Jurkat, Clone E6-1 (cell line): ENCODE measurements around the gene RBM20.
A peak's percentile ranks its signal among the peaks of the same experiment; 100 is the strongest.

Experiments used
- DNase-seq: peaks from one replicate; pipeline ENCODE4 v3.0.0-alpha.2; 2011; ENCODE audit warnings: low read depth, low spot score
- H3K4me3 ChIP-seq: 2 replicates; pipeline ENCODE4 v1.5.1; 2011; ENCODE audit warnings: mild to moderate bottlenecking, low read length, control low read depth, moderate library complexity

RBM20 gene

GRCh38 chr10:110791541-110792073 lies 147.5 kb downstream of the RBM20 start:
- H3K4me3 ChIP-seq = no peak overlapping the region
- no peak for DNase-seq

- DNase-seq = no peak
Observed at GRCh38 chr10:110792476-110793125, 148.5 kb downstream of the RBM20 start.

GRCh38 chr10:110793128-110793812 lies 149.1 kb downstream of the RBM20 start:
- no peak overlapping the region for H3K4me3 ChIP-seq
- no peak for DNase-seq

More at GRCh38 chr10:110792476-110793125, 148.5 kb downstream of the RBM20 start:
- no peak overlapping the region for H3K4me3 ChIP-seq

GRCh38 chr10:110793886-110794285 lies 149.8 kb downstream of the RBM20 start:
- H3K4me3 ChIP-seq = no peak overlapping the region

GRCh38 chr10:110794808-110795207 lies 150.7 kb downstream of the RBM20 start:
- H3K4me3 ChIP-seq = no peak overlapping the region
- no peak for DNase-seq

More at GRCh38 chr10:110793886-110794285, 149.8 kb downstream of the RBM20 start:
- DNase-seq = no peak

GRCh38 chr10:110797416-110797815 lies 153.3 kb downstream of the RBM20 start:
- no peak overlapping the region for H3K4me3 ChIP-seq
- no peak for DNase-seq

GRCh38 chr10:110798340-110798739 lies 154.2 kb downstream of the RBM20 start:
- DNase-seq = no peak
- no peak overlapping the region for H3K4me3 ChIP-seq

- no peak for DNase-seq
Observed at GRCh38 chr10:110802090-110802489, 158.0 kb downstream of the RBM20 start.

GRCh38 chr10:110802551-110803238 lies 158.6 kb downstream of the RBM20 start:
- DNase-seq = peak; percentile 47
- no peak overlapping the region for H3K4me3 ChIP-seq

More at GRCh38 chr10:110802090-110802489, 158.0 kb downstream of the RBM20 start:
- H3K4me3 ChIP-seq = no peak overlapping the region

GRCh38 chr10:110803239-110803749 lies 159.2 kb downstream of the RBM20 start:
- no peak for DNase-seq

GRCh38 chr10:110803830-110804338 lies 159.7 kb downstream of the RBM20 start:
- peak; percentile 28 for DNase-seq

More at GRCh38 chr10:110803239-110803749, 159.2 kb downstream of the RBM20 start:
- H3K4me3 ChIP-seq = no peak overlapping the region

GRCh38 chr10:110804376-110804775 lies 160.2 kb downstream of the RBM20 start:
- DNase-seq = peak; percentile 14
- no peak overlapping the region for H3K4me3 ChIP-seq

More at GRCh38 chr10:110803830-110804338, 159.7 kb downstream of the RBM20 start:
- H3K4me3 ChIP-seq = no peak overlapping the region

- no peak overlapping the region for H3K4me3 ChIP-seq
- DNase-seq = no peak
Observed at GRCh38 chr10:110805292-110805691, 161.2 kb downstream of the RBM20 start.

GRCh38 chr10:110806335-110806734 lies 162.2 kb downstream of the RBM20 start:
- H3K4me3 ChIP-seq = no peak overlapping the region
- no peak for DNase-seq

GRCh38 chr10:110808123-110808522 lies 164.0 kb downstream of the RBM20 start:
- no peak overlapping the region for H3K4me3 ChIP-seq
- DNase-seq = no peak

- no peak overlapping the region for H3K4me3 ChIP-seq
- no peak for DNase-seq
Observed at GRCh38 chr10:110808615-110809014, 164.5 kb downstream of the RBM20 start.

GRCh38 chr10:110810625-110811024 lies 166.5 kb downstream of the RBM20 start:
- no peak overlapping the region for H3K4me3 ChIP-seq
- no peak for DNase-seq

GRCh38 chr10:110811791-110812581 lies 167.8 kb downstream of the RBM20 start:
- DNase-seq = no peak
- no peak overlapping the region for H3K4me3 ChIP-seq

- DNase-seq = no peak
- H3K4me3 ChIP-seq = no peak overlapping the region
Observed at GRCh38 chr10:110812583-110812982, 168.4 kb downstream of the RBM20 start.
